ENCODE results near the gene SLC38A10.

The SLC38A10 gene

GRCh38 chr17:81295031-81295675 lies at the start of gene SLC38A10:
SLC38A10 (minus strand) TSS chr17:81295307; CDS start chr17:81294921, 386 bp downstream.
- peak within 1 kb of the TSS; percentile 89 to 97 (median 94) for H3K27ac ChIP-seq
- peak within 1 kb of the TSS; percentile 85 to 98 (median 96) for H3K4me2 ChIP-seq
- no peaks in the 10 kb centered on the region for H3K27me3 ChIP-seq
- H3K9me3 ChIP-seq (replicated peaks in 1 of 11), result no peaks in the 10 kb centered on the region
- H3K9ac ChIP-seq, result peak within 1 kb of the TSS; percentile 92 to 99 (median 96)
- peak within 1 kb of the TSS; percentile 82 to 100 (median 94) for H3K4me3 ChIP-seq
- peaks cover 0 to 10% (median 3%) of the 10 kb centered on the region in 11 experiments; a peak in 11 of 22 replicates for H3K36me3 ChIP-seq
- peaks cover 7 to 31% (median 16%) of the 10 kb centered on the region in 11 experiments; a peak in 18 of 22 replicates for H4K20me1 ChIP-seq
- peaks cover 36 to 53% (median 43%) of the 10 kb centered on the region in 10 experiments for H3K4me1 ChIP-seq
- TF ChIP-seq Cebpa-rat (IDR thresholded peaks at IDR 0.05), result no peak

GRCh38 chr17:81342269-81343070 lies 47.4 kb upstream of the SLC38A10 start:
- Histone ChIP-seq H3K4me1 (peaks cover 58 to 69% (median 63%) of the 10 kb centered on the region in 10 experiments), H4K20me1 (peaks cover 0 to 75% (median 44%) of the 10 kb centered on the region in 11 experiments; a peak in 19 of 22 replicates), H3K4me3 (peak overlapping the region; percentile 64 to 98 (median 90)), H3K4me2 (peak overlapping the region; percentile 94 to 100 (median 99)), H3K9ac (peak overlapping the region; percentile 81 to 99 (median 93)), H3K27ac (peak overlapping the region; percentile 20 to 99 (median 96); a peak in 21 of 22 replicates), H3K36me3 (peaks cover 0 to 34% (median 4%) of the 10 kb centered on the region in 11 experiments; a peak in 8 of 22 replicates), H3K9me3 (replicated peaks in 1 of 11) (no peaks in the 10 kb centered on the region), H3K27me3 (peaks cover 47 to 75% (median 56%) of the 10 kb centered on the region in 11 experiments)
- TF ChIP-seq Cebpa-rat (IDR thresholded peaks at IDR 0.05), result no peak

DNA sequence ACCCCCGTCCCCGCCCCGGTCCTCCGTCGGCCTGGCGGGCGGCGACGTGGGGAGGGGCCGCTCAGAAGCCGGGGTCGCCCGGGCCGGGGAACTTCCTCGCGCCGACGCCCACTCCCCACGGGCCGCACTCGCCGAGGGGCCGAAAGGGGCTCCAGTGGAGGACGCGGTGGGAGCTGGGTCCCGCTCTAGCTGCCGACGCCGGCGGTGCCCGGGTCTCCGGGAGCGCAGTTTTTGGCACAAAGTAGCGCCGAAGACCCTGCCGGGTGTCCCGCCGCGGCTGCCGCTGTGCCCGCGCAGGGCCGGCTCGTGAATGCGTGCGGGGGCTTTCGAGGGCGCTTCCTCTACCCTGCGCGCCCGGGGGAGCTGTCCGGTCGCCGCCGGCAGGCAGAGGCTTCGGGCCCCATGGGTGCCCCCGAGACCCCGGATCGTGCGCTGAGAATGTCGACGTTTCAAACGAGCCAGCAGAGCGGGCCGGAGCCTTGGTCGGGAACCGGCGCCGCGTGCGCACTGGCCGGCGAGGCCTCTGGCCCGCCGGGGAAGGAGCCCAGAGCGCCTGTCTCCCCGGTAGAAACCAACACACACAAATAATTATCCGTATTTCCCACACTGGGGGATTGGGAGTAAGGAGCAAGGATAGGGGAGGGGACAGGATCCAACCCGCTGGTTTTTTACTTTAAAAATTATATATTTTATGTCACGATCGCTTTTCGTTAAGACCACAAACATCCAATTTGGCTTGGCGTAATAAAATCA lies 46.6 kb upstream of the SLC38A10 start:
- H3K27me3 ChIP-seq, result peaks cover 43 to 67% (median 54%) of the 10 kb centered on the region in 11 experiments
- peaks cover 54 to 68% (median 62%) of the 10 kb centered on the region in 10 experiments for H3K4me1 ChIP-seq
- peak overlapping the region; percentile 94 to 100 (median 99) for H3K4me2 ChIP-seq
- peaks cover 0 to 34% (median 4%) of the 10 kb centered on the region in 11 experiments; a peak in 8 of 22 replicates for H3K36me3 ChIP-seq
- no peaks in the 10 kb centered on the region for H3K9me3 ChIP-seq (replicated peaks in 1 of 11)
- H3K9ac ChIP-seq, result peak overlapping the region; percentile 81 to 99 (median 93)
- TF ChIP-seq Cebpa-rat (IDR thresholded peaks at IDR 0.05), result no peak
- peak overlapping the region; percentile 64 to 98 (median 90) for H3K4me3 ChIP-seq
- H3K27ac ChIP-seq, result peak overlapping the region in 10 of 11 experiments; percentile 51 to 99 (median 96); a peak in 20 of 22 replicates
- H4K20me1 ChIP-seq, result peaks cover 0 to 81% (median 45%) of the 10 kb centered on the region in 11 experiments; a peak in 19 of 22 replicates

GRCh38 chr17:81340607-81341515 lies 45.8 kb upstream of the SLC38A10 start:
- H4K20me1 ChIP-seq, result peaks cover 0 to 84% (median 45%) of the 10 kb centered on the region in 11 experiments; a peak in 19 of 22 replicates
- no peaks in the 10 kb centered on the region for H3K9me3 ChIP-seq (replicated peaks in 1 of 11)
- H3K4me1 ChIP-seq, result peaks cover 51 to 64% (median 57%) of the 10 kb centered on the region in 10 experiments
- TF ChIP-seq Cebpa-rat (IDR thresholded peaks at IDR 0.05), result no peak
- H3K4me2 ChIP-seq, result peak overlapping the region; percentile 94 to 100 (median 99)
- H3K27ac ChIP-seq, result peak overlapping the region in 10 of 11 experiments; percentile 51 to 99 (median 96); a peak in 20 of 22 replicates
- H3K36me3 ChIP-seq, result peaks cover 0 to 34% (median 4%) of the 10 kb centered on the region in 11 experiments; a peak in 8 of 22 replicates
- H3K4me3 ChIP-seq, result peak overlapping the region; percentile 64 to 98 (median 90)
- peaks cover 42 to 65% (median 53%) of the 10 kb centered on the region in 11 experiments for H3K27me3 ChIP-seq
- peak overlapping the region; percentile 81 to 99 (median 93) for H3K9ac ChIP-seq

GRCh38 chr17:81339534-81340296 lies 44.6 kb upstream of the SLC38A10 start:
- Histone ChIP-seq H3K4me1 (peaks cover 51 to 70% (median 64%) of the 10 kb centered on the region in 10 experiments), H3K27me3 (peaks cover 36 to 55% (median 46%) of the 10 kb centered on the region in 11 experiments), H3K27ac (peak overlapping the region in 7 of 11 experiments; percentile 13 to 99 (median 37); a peak in 11 of 22 replicates), H3K4me2 (peak overlapping the region; percentile 71 to 100 (median 97)), H4K20me1 (peaks cover 0 to 88% (median 45%) of the 10 kb centered on the region in 11 experiments; a peak in 19 of 22 replicates), H3K36me3 (peaks cover 0 to 34% (median 4%) of the 10 kb centered on the region in 11 experiments; a peak in 8 of 22 replicates), H3K4me3 (no peak overlapping the region), H3K9me3 (replicated peaks in 1 of 11) (no peaks in the 10 kb centered on the region), H3K9ac (peak overlapping the region in 8 of 11 experiments; percentile 1 to 99 (median 59); a peak in 10 of 22 replicates)
- TF ChIP-seq Cebpa-rat (IDR thresholded peaks at IDR 0.05), result no peak

DNA sequence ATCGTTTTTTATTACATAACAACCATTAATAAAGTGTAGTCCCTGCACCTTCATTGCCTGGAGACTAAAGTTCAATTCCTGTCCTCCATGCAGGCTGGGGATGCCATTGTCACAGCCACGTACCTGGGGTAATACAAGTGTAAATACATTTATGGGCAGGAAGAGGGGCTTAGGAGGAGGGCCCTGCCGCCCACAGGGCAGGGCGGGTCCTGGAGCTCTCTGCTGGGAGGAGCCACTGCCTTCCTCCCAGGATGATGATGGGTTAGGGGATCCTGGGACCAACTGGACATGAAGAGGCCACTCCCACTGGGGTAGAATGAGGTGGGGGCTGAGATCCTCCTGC lies 44.1 kb upstream of the SLC38A10 start:
- Histone ChIP-seq H3K27me3 (peaks cover 33 to 55% (median 42%) of the 10 kb centered on the region in 11 experiments), H3K4me3 (no peak overlapping the region), H4K20me1 (peaks cover 0 to 92% (median 46%) of the 10 kb centered on the region in 11 experiments; a peak in 19 of 22 replicates), H3K27ac (peak overlapping the region in 6 of 11 experiments; percentile 13 to 64 (median 34); a peak in 12 of 22 replicates), H3K9me3 (replicated peaks in 1 of 11) (no peaks in the 10 kb centered on the region), H3K36me3 (peaks cover 0 to 34% (median 4%) of the 10 kb centered on the region in 11 experiments; a peak in 8 of 22 replicates), H3K4me1 (peaks cover 48 to 75% (median 70%) of the 10 kb centered on the region in 10 experiments), H3K9ac (peak overlapping the region in 7 of 11 experiments; percentile 1 to 99 (median 60); a peak in 10 of 22 replicates), H3K4me2 (peak overlapping the region; percentile 71 to 100 (median 97))
- no peak for TF ChIP-seq Cebpa-rat (IDR thresholded peaks at IDR 0.05)
